H1 (cell line): ENCODE results near the gene FANK1. TPM values are rescaled to one million over a fixed set of nuclear protein-coding genes. Genes with fewer than 3 reads are reported as not detected.

Experiments
- CTCF ChIA-PET: fragments of 300-600 bp; sonication (Branson Sonifier 250); formaldehyde crosslinking; loops from one replicate; lab custom pipeline; 2021; ENCODE audit not compliant: partially characterized antibody; lab: Charles Lee
- POLR2A ChIA-PET: fragments of 300-600 bp; sonication (Branson Sonifier 250); formaldehyde crosslinking; loops from one replicate; lab custom pipeline; 2021; ENCODE audit warnings: inconsistent platforms; ENCODE audit not compliant: partially characterized antibody; lab: Charles Lee
- DNase-seq, 2 experiments: peaks; one replicate each; pipeline versions ENCODE4 v3.0.0 to v3.0.0-alpha.2; 2010 to 2022; ENCODE audit warnings: low spot score in 2 of 2, low read depth in 1 of 2, mixed read lengths in 1 of 2
- FAIRE-seq: peaks from 2 replicates; lab custom pipeline; 2011; peaks lifted over from hg19 to GRCh38; lab: Jason Lieb, UNC
- H2AFZ ChIP-seq: 2 replicates; pipeline ENCODE4 v1.8.1; 2012; ENCODE audit warnings: low read length, inconsistent platforms
- H2AK5ac ChIP-seq: 2 replicates; pipeline ENCODE4 v1.6.1; 2013; ENCODE audit warnings: low read depth, low read length
- H2BK120ac ChIP-seq: replicated peaks from 2 replicates; pipeline ENCODE3; 2013; ENCODE audit warnings: low read depth, low read length, inconsistent platforms
- H2BK12ac ChIP-seq: 2 replicates; pipeline ENCODE4 v1.6.1; 2013; ENCODE audit warnings: low read depth, low read length
- H2BK15ac ChIP-seq: 2 replicates; pipeline ENCODE4 v1.6.1; 2013; ENCODE audit warnings: low read length
- H2BK20ac ChIP-seq: 2 replicates; pipeline ENCODE4 v1.6.1; 2013; ENCODE audit warnings: low read length
- H2BK5ac ChIP-seq: 2 replicates; pipeline ENCODE4 v1.6.1; 2013; ENCODE audit warnings: low read depth, low read length
- H3K14ac ChIP-seq: 2 replicates; pipeline ENCODE4 v1.6.1; 2013; ENCODE audit warnings: inconsistent platforms; ENCODE audit not compliant: insufficient read length
- H3K18ac ChIP-seq: 2 replicates; pipeline ENCODE4 v1.6.1; 2013; ENCODE audit warnings: low read length; ENCODE audit errors: extremely low read depth
- H3K23ac ChIP-seq: 2 replicates; pipeline ENCODE4 v1.6.1; 2013; ENCODE audit warnings: inconsistent platforms; ENCODE audit not compliant: insufficient read length
- H3K23me2 ChIP-seq: 2 replicates; pipeline ENCODE4 v1.6.1; 2013; ENCODE audit warnings: low read depth, low read length
- H3K27ac ChIP-seq: 2 replicates; pipeline ENCODE4 v1.6.1; 2011; ENCODE audit warnings: low read depth, low read length, inconsistent platforms
- H3K27me3 ChIP-seq, 4 experiments: replicated peaks in 1 of 4; 1 replicate in 1 of 4; 2 replicates in 3 of 4; pipeline versions ENCODE4 v1.6.1 to v1.8.1; 2011 to 2013; ENCODE audit warnings: low read length in 3 of 4, mild to moderate bottlenecking in 3 of 4, inconsistent platforms in 2 of 4, mixed read lengths in 2 of 4, moderate library complexity in 1 of 4; ENCODE audit not compliant: control insufficient read depth in 3 of 4, insufficient read depth in 3 of 4; ENCODE audit errors: extremely low read depth in 1 of 4
- H3K36me3 ChIP-seq, 4 experiments: 2 replicates each; pipeline versions ENCODE4 v1.6.1 to v1.8.1; 2011 to 2013; ENCODE audit warnings: mild to moderate bottlenecking in 4 of 4, low read length in 3 of 4, moderate library complexity in 2 of 4, control low read depth in 1 of 4, inconsistent platforms in 1 of 4; ENCODE audit not compliant: insufficient read depth in 4 of 4, control insufficient read depth in 2 of 4
- H3K4ac ChIP-seq: replicated peaks from 2 replicates; pipeline ENCODE3; 2013; ENCODE audit warnings: low read length, low read depth, mixed read lengths, inconsistent platforms; ENCODE audit not compliant: insufficient read length
- H3K4me1 ChIP-seq, 4 experiments: replicated peaks in 1 of 4; 1 replicate in 1 of 4; 2 replicates in 3 of 4; pipeline versions ENCODE4 v1.6.1 to v1.8.1; 2011 to 2013; ENCODE audit warnings: low read length in 3 of 4, inconsistent platforms in 2 of 4, mixed read lengths in 1 of 4; ENCODE audit not compliant: insufficient read depth in 4 of 4, control insufficient read depth in 3 of 4
- H3K4me2 ChIP-seq, 2 experiments: 2 replicates each; pipeline versions ENCODE4 v1.6.1 to v1.8.1; 2011 to 2013; ENCODE audit warnings: low read depth in 2 of 2, low read length in 2 of 2, control low read depth in 1 of 2, inconsistent platforms in 1 of 2, mild to moderate bottlenecking in 1 of 2; ENCODE audit not compliant: insufficient read depth in 1 of 2
- H3K4me3 ChIP-seq, 4 experiments: fragments of 200-600, 300-600 bp in 1 of 4; sonication (generic), shearing (Covaris generic), sonication (Bioruptor Twin) in 1 of 4; 2 replicates each; pipeline versions ENCODE4 v1.5.1 to v1.8.1; 2011 to 2016; ENCODE audit warnings: low read length in 4 of 4, low read depth in 3 of 4, control low read depth in 2 of 4, inconsistent platforms in 2 of 4, mild to moderate bottlenecking in 2 of 4, mixed read lengths in 1 of 4, moderate library complexity in 1 of 4; ENCODE audit not compliant: insufficient read depth in 2 of 4; ENCODE audit errors: extremely low read depth in 1 of 4
- H3K56ac ChIP-seq: replicated peaks from 2 replicates; pipeline ENCODE3; 2013; ENCODE audit warnings: low read depth, mild to moderate bottlenecking, mixed read lengths, low read length, inconsistent platforms; ENCODE audit not compliant: insufficient read length
- H3K79me1 ChIP-seq: 2 replicates; pipeline ENCODE4 v1.6.1; 2013; ENCODE audit warnings: low read depth, low read length, control low read depth
- H3K79me2 ChIP-seq, 2 experiments: 2 replicates each; pipeline versions ENCODE4 v1.6.1 to v1.8.1; 2012 to 2013; ENCODE audit warnings: low read length in 2 of 2, mild to moderate bottlenecking in 2 of 2, inconsistent platforms in 1 of 2; ENCODE audit not compliant: insufficient read depth in 2 of 2, control insufficient read depth in 1 of 2
- H3K9ac ChIP-seq, 4 experiments: replicated peaks in 1 of 4; 1 replicate in 1 of 4; 2 replicates in 3 of 4; pipeline versions ENCODE4 v1.6.1 to v1.8.1; 2011 to 2013; ENCODE audit warnings: low read depth in 3 of 4, low read length in 3 of 4, control low read depth in 2 of 4, mild to moderate bottlenecking in 2 of 4, moderate library complexity in 2 of 4, inconsistent platforms in 1 of 4; ENCODE audit errors: extremely low read depth in 1 of 4
- H3K9me3 ChIP-seq, 2 experiments: 2 replicates each; pipeline versions ENCODE4 v1.6.1 to v1.8.1; 2012 to 2013; ENCODE audit warnings: mild to moderate bottlenecking in 2 of 2, moderate library complexity in 2 of 2, control low read depth in 1 of 2, inconsistent platforms in 1 of 2, low read depth in 1 of 2, low read length in 1 of 2, mixed read lengths in 1 of 2; ENCODE audit not compliant: insufficient read depth in 2 of 2
- H4K20me1 ChIP-seq, 2 experiments: replicated peaks in 1 of 2; 2 replicates each; pipeline versions ENCODE3 to v1.8.1; 2011 to 2013; ENCODE audit warnings: inconsistent platforms in 2 of 2, low read length in 2 of 2, mild to moderate bottlenecking in 1 of 2; ENCODE audit not compliant: insufficient read depth in 2 of 2, control insufficient read depth in 1 of 2
- H4K5ac ChIP-seq: 2 replicates; pipeline ENCODE4 v1.6.1; 2013; ENCODE audit warnings: low read length, low read depth, mixed read lengths, inconsistent platforms; ENCODE audit not compliant: insufficient read length
- H4K8ac ChIP-seq: 2 replicates; pipeline ENCODE4 v1.8.0; 2013; ENCODE audit warnings: mild to moderate bottlenecking, moderate library complexity, low read length, inconsistent platforms; ENCODE audit not compliant: insufficient read depth; ENCODE audit errors: extremely low read depth
- H4K91ac ChIP-seq: replicated peaks from 2 replicates; pipeline ENCODE3; 2013; ENCODE audit warnings: low read length, mixed read lengths, inconsistent platforms; ENCODE audit not compliant: insufficient read length
- CTBP2 ChIP-seq: IDR thresholded peaks from 2 replicates; pipeline ENCODE4 v1.7.0; 2011; ENCODE audit warnings: borderline replicate concordance, mild to moderate bottlenecking, moderate library complexity, mixed read lengths, low read length; ENCODE audit not compliant: insufficient read depth, insufficient read length
- EGR1 ChIP-seq: IDR thresholded peaks from 2 replicates; pipeline ENCODE4 v1.6.1; 2011; ENCODE audit warnings: low read depth, low read length, borderline replicate concordance
- JUN ChIP-seq: IDR thresholded peaks from 2 replicates; pipeline ENCODE4 v1.6.1; 2011; ENCODE audit warnings: low read depth, mild to moderate bottlenecking, improper control_type of control experiment, low read length
- RBBP5 ChIP-seq: IDR thresholded peaks from 2 replicates; pipeline ENCODE4 v1.7.1; 2012; ENCODE audit warnings: low read depth, mild to moderate bottlenecking, inconsistent platforms, low read length, moderate library complexity, borderline replicate concordance
- WGBS, 2 experiments: shearing (Covaris generic) in 1 of 2; methylation state at CpG; one replicate each; pipeline versions ENCODE4 v1.1.6 to v1.1.7; 2013 to 2015; ENCODE audit warnings: low lambda C conversion rate in 2 of 2, mixed read lengths in 2 of 2, inconsistent platforms in 1 of 2, low coverage in 1 of 2, missing lambda C conversion rate in 1 of 2; ENCODE audit not compliant: insufficient replicate concordance in 2 of 2, insufficient coverage in 1 of 2, insufficient read length in 1 of 2; ENCODE audit errors: extremely low coverage in 1 of 2, missing lambda C conversion rate in 1 of 2; 5-methylcytosine and 5-hydroxymethylcytosine counted together
- polyA plus RNA-seq, 7 experiments: library from polyadenylated mRNA; depleted of rRNA in 3 of 7; stranded (reverse) in 5 of 7; unstranded in 2 of 7; fragments of >200 nt in 5 of 7; fragments of 200-250 nt in 2 of 7; gene quantifications; 1 replicate in 5 of 7; 2 replicates in 1 of 7; 4 replicates in 1 of 7; pipeline versions ENCODE4 v1.2.1 to v1.2.3, GENCODE V29; 2011 to 2013; ENCODE audit warnings: missing spikeins in 2 of 7, mixed read lengths in 2 of 7
- total RNA-seq: library from RNA; stranded (reverse); fragmentation: NEBNext Ultra II Directional; extraction: Animal tissue kit (Norgen Biotek cat#: 25700); gene quantifications from 2 replicates; pipeline ENCODE4 v1.2.1, GENCODE V29; 2021

The FANK1 gene
- total and polyA plus RNA-seq, 2 of the 8 experiments (the other 6 are each of a cell fraction or from before 2014, with no cell fraction given): 1.2 TPM; not detected in 1

- H3K4ac ChIP-seq: no peak overlapping the region
- H3K18ac ChIP-seq: no peak overlapping the region
- WGBS, 2 experiments: 91% methylated on average over 10 of the region's 10 CpGs; no CpG with 5 or more reads in 1 of the 2 experiments
- H3K23ac ChIP-seq: no peak overlapping the region
- no peak overlapping the region for H4K5ac ChIP-seq
- H4K91ac ChIP-seq: no peak overlapping the region
- no peak overlapping the region for H2BK15ac ChIP-seq
- no peak for TF ChIP-seq RBBP5
- TF ChIP-seq EGR1: no peak
- TF ChIP-seq CTBP2: no peak
- no peak for TF ChIP-seq JUN
- no peak overlapping the region for H2AK5ac ChIP-seq
- no peaks in the 10 kb centered on the region; the same call in 1 of the 2 replicates for H3K23me2 ChIP-seq
- no peaks in the 10 kb centered on the region for H4K20me1 ChIP-seq
- no peaks in the 10 kb centered on the region for H3K79me2 ChIP-seq
- ChIA-PET POLR2A (no interaction called here), CTCF (no interaction called here)
- no peaks in the 10 kb centered on the region for H3K27me3 ChIP-seq
- H3K14ac ChIP-seq: no peak overlapping the region
- H2BK120ac ChIP-seq: no peak overlapping the region
- no peak for DNase-seq
- H2BK12ac ChIP-seq: no peak overlapping the region
- no peak overlapping the region for H2BK20ac ChIP-seq
- FAIRE-seq: no peak
- H3K56ac ChIP-seq: no peak overlapping the region
- H4K8ac ChIP-seq: no peak overlapping the region
- no peaks in the 10 kb centered on the region for H3K4me1 ChIP-seq
- no peak overlapping the region for H2BK5ac ChIP-seq
- H3K79me1 ChIP-seq: no peaks in the 10 kb centered on the region
- no peak overlapping the region for H3K9ac ChIP-seq
- no peak overlapping the region for H2AFZ ChIP-seq
- no peak overlapping the region for H3K27ac ChIP-seq
- no peak overlapping the region for H3K4me2 ChIP-seq
- no peak overlapping the region for H3K4me3 ChIP-seq
- H3K36me3 ChIP-seq: no peaks in the 10 kb centered on the region
- peaks cover 5 to 6% of the 10 kb centered on the region in 2 experiments; a peak in 1 of 4 replicates for H3K9me3 ChIP-seq
Measured at GRCh38 chr10:125911145-125911544, 14.8 kb downstream of the FANK1 start.
